Mesendoderm (in vitro differentiated cells): ENCODE data around the gene CALD1.

Experiments
- DNase-seq: peaks from one replicate; pipeline ENCODE4 v3.0.0; 2013
- H2AK5ac ChIP-seq: 2 replicates; pipeline ENCODE4 v1.6.1; 2013; ENCODE audit warnings: low read length, inconsistent platforms
- H2BK120ac ChIP-seq: 2 replicates; pipeline ENCODE4 v1.6.1; 2013; ENCODE audit warnings: low read depth, mild to moderate bottlenecking, low read length, moderate library complexity, mixed read lengths
- H2BK15ac ChIP-seq: replicated peaks from 2 replicates; pipeline ENCODE4 v1.6.1; 2013; ENCODE audit warnings: low read depth, mild to moderate bottlenecking, moderate library complexity
- H2BK5ac ChIP-seq: 2 replicates; pipeline ENCODE4 v1.6.1; 2013; ENCODE audit warnings: low read length, inconsistent platforms
- H3K18ac ChIP-seq: 2 replicates; pipeline ENCODE4 v1.6.1; 2013; ENCODE audit warnings: mild to moderate bottlenecking, low read length, mixed read lengths
- H3K23ac ChIP-seq: one replicate; pipeline ENCODE4 v1.6.1; 2013; ENCODE audit warnings: low read length
- H3K27ac ChIP-seq: 2 replicates; pipeline ENCODE4 v1.5.1; 2013; ENCODE audit warnings: low read depth, mild to moderate bottlenecking, inconsistent platforms, low read length, moderate library complexity
- H3K27me3 ChIP-seq: 2 replicates; pipeline ENCODE4 v1.6.1; 2013; ENCODE audit warnings: low read length, control low read depth, mild to moderate bottlenecking, inconsistent platforms; ENCODE audit not compliant: insufficient read depth, poor library complexity
- H3K36me3 ChIP-seq: 2 replicates; pipeline ENCODE4 v1.6.1; 2013; ENCODE audit warnings: low read length, inconsistent platforms; ENCODE audit not compliant: control insufficient read depth, insufficient read depth
- H3K4ac ChIP-seq: one replicate; pipeline ENCODE4 v1.6.1; 2013; ENCODE audit warnings: low read depth, mild to moderate bottlenecking, low read length, moderate library complexity
- H3K4me1 ChIP-seq: 2 replicates; pipeline ENCODE4 v1.6.1; 2013; ENCODE audit warnings: low read depth, low read length, inconsistent platforms; ENCODE audit not compliant: control insufficient read depth
- H3K4me2 ChIP-seq: 2 replicates; pipeline ENCODE4 v1.6.1; 2013; ENCODE audit warnings: low read length
- H3K4me3 ChIP-seq: 2 replicates; pipeline ENCODE4 v1.5.1; 2013; ENCODE audit warnings: mild to moderate bottlenecking, low read length
- H3K56ac ChIP-seq: one replicate; pipeline ENCODE4 v1.6.1; 2013; ENCODE audit warnings: low read length
- H3K79me1 ChIP-seq: 2 replicates; pipeline ENCODE4 v1.6.1; 2013; ENCODE audit warnings: low read length, inconsistent platforms
- H3K79me2 ChIP-seq: 2 replicates; pipeline ENCODE4 v1.6.1; 2013; ENCODE audit warnings: mild to moderate bottlenecking, low read length; ENCODE audit not compliant: control insufficient read depth, insufficient read depth
- H3K9ac ChIP-seq: 2 replicates; pipeline ENCODE4 v1.6.1; 2013; ENCODE audit warnings: low read length, inconsistent platforms
- H4K5ac ChIP-seq: one replicate; pipeline ENCODE4 v1.6.1; 2013; ENCODE audit warnings: low read length
- H4K8ac ChIP-seq: one replicate; pipeline ENCODE4 v1.6.1; 2013; ENCODE audit warnings: low read depth, mild to moderate bottlenecking, control low read depth, low read length, moderate library complexity
- WGBS: extraction: QIAGEN DNeasy Blood & Tissue Kit; methylation state at CpG from one replicate; pipeline ENCODE4 v1.1.7; 2013; ENCODE audit warnings: low lambda C conversion rate, missing lambda C conversion rate; ENCODE audit not compliant: insufficient coverage; ENCODE audit errors: extremely low coverage; 5-methylcytosine and 5-hydroxymethylcytosine counted together

The CALD1 gene

GRCh38 chr7:134780166-134780828 is 863 bp downstream of the CALD1 start:
- Histone ChIP-seq H3K4ac (no peak overlapping the region), H3K4me1 (peaks cover 11% of the 10 kb centered on the region), H2BK15ac (no peak overlapping the region), H4K8ac (no peak overlapping the region), H2AK5ac (no peak overlapping the region), H3K79me2 (peaks cover 51% of the 10 kb centered on the region), H2BK120ac (no peak overlapping the region), H2BK5ac (no peak overlapping the region), H3K9ac (peak overlapping the region; percentile 54), H4K5ac (no peak overlapping the region), H3K27ac (peak overlapping the region; percentile 69), H3K36me3 (no peaks in the 10 kb centered on the region), H3K4me3 (peak overlapping the region; percentile 11), H3K27me3 (no peaks in the 10 kb centered on the region), H3K23ac (no peak overlapping the region), H3K56ac (peak overlapping the region; percentile 83), H3K18ac (peak overlapping the region; percentile 88), H3K79me1 (peaks cover 4% of the 10 kb centered on the region), H3K4me2 (peak overlapping the region; percentile 5)
- WGBS: no CpG with 5 or more reads among the region's 5 CpGs
- no peak for DNase-seq

GRCh38 chr7:134781171-134781570 is 1.7 kb downstream of the CALD1 start:
- no peak overlapping the region for H2AK5ac ChIP-seq
- H3K36me3 ChIP-seq: no peaks in the 10 kb centered on the region
- H2BK120ac ChIP-seq: no peak overlapping the region
- WGBS: no CpG with 5 or more reads among the region's 2 CpGs
- no peak overlapping the region for H3K4me3 ChIP-seq
- H3K4me1 ChIP-seq: peaks cover 11% of the 10 kb centered on the region
- H3K23ac ChIP-seq: no peak overlapping the region
- H3K56ac ChIP-seq: peak overlapping the region; percentile 61
- H3K27me3 ChIP-seq: no peaks in the 10 kb centered on the region
- peaks cover 58% of the 10 kb centered on the region for H3K79me2 ChIP-seq
- peak overlapping the region; percentile 54 for H3K9ac ChIP-seq
- H3K4me2 ChIP-seq: no peak overlapping the region
- H3K4ac ChIP-seq: no peak overlapping the region
- H4K5ac ChIP-seq: no peak overlapping the region
- DNase-seq: no peak
- peaks cover 4% of the 10 kb centered on the region for H3K79me1 ChIP-seq
- no peak overlapping the region for H3K18ac ChIP-seq
- H3K27ac ChIP-seq: no peak overlapping the region
- no peak overlapping the region for H4K8ac ChIP-seq
- no peak overlapping the region for H2BK15ac ChIP-seq
- no peak overlapping the region for H2BK5ac ChIP-seq

GRCh38 chr7:134782121-134782623 is 2.7 kb downstream of the CALD1 start:
- H3K27ac ChIP-seq: no peak overlapping the region
- peak; percentile 63 for DNase-seq
- no peak overlapping the region for H3K9ac ChIP-seq
- H3K56ac ChIP-seq: no peak overlapping the region
- no peak overlapping the region for H3K23ac ChIP-seq
- H4K8ac ChIP-seq: no peak overlapping the region
- H2BK120ac ChIP-seq: no peak overlapping the region
- H2BK15ac ChIP-seq: no peak overlapping the region
- H3K4ac ChIP-seq: no peak overlapping the region
- H2BK5ac ChIP-seq: no peak overlapping the region
- peak overlapping the region; percentile 1 for H3K4me2 ChIP-seq
- no peaks in the 10 kb centered on the region for H3K36me3 ChIP-seq
- H3K27me3 ChIP-seq: no peaks in the 10 kb centered on the region
- peaks cover 11% of the 10 kb centered on the region for H3K4me1 ChIP-seq
- peaks cover 4% of the 10 kb centered on the region for H3K79me1 ChIP-seq
- no CpG with 5 or more reads among the region's 4 CpGs for WGBS
- H3K79me2 ChIP-seq: peaks cover 64% of the 10 kb centered on the region
- no peak overlapping the region for H2AK5ac ChIP-seq
- no peak overlapping the region for H3K4me3 ChIP-seq
- peak overlapping the region; percentile 23 for H3K18ac ChIP-seq
- H4K5ac ChIP-seq: no peak overlapping the region

- no peak overlapping the region for H3K4me3 ChIP-seq
- no peaks in the 10 kb centered on the region for H3K27me3 ChIP-seq
- no peak overlapping the region for H4K8ac ChIP-seq
- H3K27ac ChIP-seq: no peak overlapping the region
- H3K56ac ChIP-seq: no peak overlapping the region
- H3K23ac ChIP-seq: no peak overlapping the region
- WGBS: no CpG with 5 or more reads among the region's 7 CpGs
- no peak overlapping the region for H2BK120ac ChIP-seq
- H3K4me1 ChIP-seq: peaks cover 10% of the 10 kb centered on the region
- H4K5ac ChIP-seq: no peak overlapping the region
- H2BK5ac ChIP-seq: no peak overlapping the region
- H3K4ac ChIP-seq: no peak overlapping the region
- DNase-seq: peak; percentile 77
- no peak overlapping the region for H3K4me2 ChIP-seq
- no peak overlapping the region for H2BK15ac ChIP-seq
- H3K79me2 ChIP-seq: peaks cover 76% of the 10 kb centered on the region
- peaks cover 4% of the 10 kb centered on the region for H3K79me1 ChIP-seq
- H3K18ac ChIP-seq: no peak overlapping the region
- H3K9ac ChIP-seq: no peak overlapping the region
- H3K36me3 ChIP-seq: no peaks in the 10 kb centered on the region
- H2AK5ac ChIP-seq: no peak overlapping the region
Observed at GRCh38 chr7:134783294-134784069, 4.0 kb downstream of the CALD1 start.

- Histone ChIP-seq H4K5ac (no peak overlapping the region), H3K27me3 (no peaks in the 10 kb centered on the region), H3K4me2 (no peak overlapping the region), H3K4me3 (no peak overlapping the region), H3K56ac (no peak overlapping the region), H2BK120ac (no peak overlapping the region), H3K79me2 (peaks cover 83% of the 10 kb centered on the region), H3K23ac (no peak overlapping the region), H3K9ac (no peak overlapping the region), H3K4me1 (peaks cover 7% of the 10 kb centered on the region), H3K18ac (no peak overlapping the region), H3K4ac (no peak overlapping the region), H2BK15ac (no peak overlapping the region), H4K8ac (no peak overlapping the region), H3K36me3 (no peaks in the 10 kb centered on the region), H2BK5ac (no peak overlapping the region), H2AK5ac (no peak overlapping the region), H3K27ac (no peak overlapping the region), H3K79me1 (peaks cover 4% of the 10 kb centered on the region)
- WGBS: no CpG with 5 or more reads among the region's 9 CpGs
- no peak for DNase-seq
Observed at GRCh38 chr7:134784251-134785049, 5.0 kb downstream of the CALD1 start.
